Stimulated activated CD4-positive, alpha-beta T cell treated with anti-CD3 and anti-CD28 coated beads, Interleukin-1b, Interleukin-23, amount 100 ng/mL, for 4 hours (primary cell): ENCODE results near the gene CD99L2.
"Not testable (repeated sequence)": the region's sequence is repeated elsewhere in the genome, so short reads cannot be mapped to it uniquely, and the experiment has no call there.

Experiments
- DNase-seq, 2 donors: peaks; one replicate each; pipeline ENCODE4 v3.0.0-alpha.2; 2020; ENCODE audit warnings: low read depth in 2 of 2

The CD99L2 gene

GRCh38 chrX:150896632-150897031 lies 1.8 kb downstream of the CD99L2 start:
- DNase-seq, result no peak

GRCh38 chrX:150893936-150894335 lies 4.5 kb downstream of the CD99L2 start:
- DNase-seq, result no peak

- no peak for DNase-seq
These were observed 9.3 kb downstream of the CD99L2 start for GRCh38 chrX:150889131-150889530.

DNA sequence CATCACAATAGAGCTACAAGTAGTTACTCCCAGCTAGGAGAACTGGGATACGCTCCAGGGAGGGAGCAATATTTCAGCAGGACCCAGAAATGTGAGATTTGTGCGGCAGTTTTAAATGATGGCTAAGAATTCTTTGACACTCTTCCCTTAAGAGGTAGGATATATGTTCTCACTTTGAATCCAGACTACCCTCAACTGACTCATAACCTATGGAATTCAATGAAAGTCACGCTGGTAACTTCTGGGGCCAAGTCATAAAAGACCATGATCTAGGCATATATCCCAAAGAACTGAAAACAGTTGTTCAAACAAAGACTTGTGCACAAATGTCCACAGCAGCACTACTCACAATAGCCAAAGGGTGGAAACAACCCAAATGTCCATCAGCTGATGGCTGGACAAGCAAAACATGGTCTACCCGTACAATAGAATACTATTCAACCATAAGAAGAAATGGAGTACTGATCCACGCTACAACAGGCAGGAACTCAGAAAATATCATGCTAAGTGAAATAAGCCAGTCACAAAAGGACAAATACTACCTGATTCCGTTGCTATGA lies 10.5 kb downstream of the CD99L2 start:
- no peak for DNase-seq

- not testable (repeated sequence) for DNase-seq
These were observed 11.2 kb downstream of the CD99L2 start for GRCh38 chrX:150887268-150887667.

GRCh38 chrX:150886381-150886780 lies 12.1 kb downstream of the CD99L2 start:
- no peak for DNase-seq

GRCh38 chrX:150880808-150881165 lies 17.7 kb downstream of the CD99L2 start:
- DNase-seq, result no peak

DNA sequence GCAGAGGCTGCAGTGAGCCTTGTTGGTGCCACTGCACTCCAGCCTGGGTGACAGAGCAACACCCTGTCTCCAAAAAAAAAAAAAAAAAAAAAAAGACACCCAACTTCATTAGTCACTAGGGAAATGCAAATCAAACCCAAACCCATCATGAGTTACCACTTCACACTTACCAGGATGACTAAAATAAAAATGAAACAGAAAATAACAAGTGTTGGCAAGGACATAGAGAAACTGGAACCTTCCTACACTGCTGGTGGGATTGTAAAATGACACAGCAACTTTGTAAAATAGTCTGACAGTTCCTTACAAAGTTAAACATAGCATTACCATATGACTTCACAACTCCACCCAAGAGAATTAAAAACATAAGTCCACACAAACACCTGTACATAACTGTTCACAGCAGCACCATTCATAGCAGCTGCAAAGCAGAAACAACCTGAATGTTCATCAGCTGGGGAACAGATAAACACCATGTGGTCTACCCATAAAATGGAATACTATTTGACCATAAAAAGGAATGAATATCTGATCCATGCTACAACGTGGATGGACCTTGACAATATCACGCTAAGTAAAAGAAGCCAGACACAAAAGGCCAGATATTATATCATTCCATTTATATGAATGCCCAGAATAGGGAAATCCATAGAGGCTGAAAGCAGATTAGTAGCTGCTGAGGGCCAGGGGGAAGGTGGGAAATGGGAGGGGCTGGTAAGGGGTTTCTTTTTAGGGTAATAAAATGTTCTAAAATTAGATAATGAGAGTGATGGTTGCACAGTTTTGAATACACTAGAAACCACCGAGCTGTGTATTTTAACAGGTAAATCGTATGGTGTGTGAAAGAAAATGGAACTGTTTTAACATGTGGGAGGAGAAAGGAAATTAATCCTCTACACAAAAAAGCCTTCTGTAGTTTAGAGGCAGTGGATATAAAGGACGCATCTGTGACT lies 18.3 kb downstream of the CD99L2 start:
- no peak for DNase-seq

- DNase-seq, result not testable (repeated sequence)
These were observed 22.8 kb downstream of the CD99L2 start for GRCh38 chrX:150875621-150876020.

DNA sequence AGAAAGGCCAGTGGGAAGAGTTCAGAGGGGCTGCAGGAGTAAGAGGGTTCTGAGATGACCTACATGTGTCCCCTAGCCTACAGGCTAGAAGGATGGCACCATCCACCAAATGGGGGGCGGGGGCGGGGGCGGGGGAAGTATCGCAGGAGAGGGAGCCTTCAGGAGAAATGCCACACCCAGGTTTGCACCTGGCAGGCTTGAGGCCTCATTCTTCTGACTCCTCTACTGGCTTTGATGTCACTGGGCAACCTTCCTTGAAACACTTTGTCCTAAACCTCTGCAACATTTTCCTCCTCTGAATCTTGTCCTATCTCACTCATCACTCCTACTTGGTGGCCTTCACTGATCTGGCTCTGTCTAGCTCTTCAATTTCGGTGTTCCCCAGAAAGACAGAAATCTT lies 24.0 kb downstream of the CD99L2 start:
- no peak for DNase-seq

DNA sequence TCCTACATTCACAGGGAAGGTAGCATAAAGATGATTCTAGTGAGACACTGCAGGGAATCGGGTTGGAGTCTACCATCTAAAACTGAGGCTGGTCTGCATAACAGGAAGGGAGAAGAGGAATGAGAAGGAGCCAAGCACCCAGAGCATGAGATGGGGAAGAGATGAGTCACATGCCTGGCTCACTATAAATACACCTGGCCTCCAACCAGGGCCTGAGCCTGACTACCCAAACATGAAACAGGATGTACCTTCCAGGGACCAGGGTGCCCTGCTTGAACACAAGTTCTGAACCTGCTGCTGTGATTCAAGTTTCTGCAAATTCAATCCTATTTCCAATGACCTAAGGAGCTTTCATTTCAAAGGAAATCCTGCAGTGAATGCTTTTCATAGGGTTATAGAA lies 24.9 kb downstream of the CD99L2 start:
- no peak for DNase-seq

GRCh38 chrX:150872773-150873336 lies 25.6 kb downstream of the CD99L2 start:
- DNase-seq, result no peak

DNA sequence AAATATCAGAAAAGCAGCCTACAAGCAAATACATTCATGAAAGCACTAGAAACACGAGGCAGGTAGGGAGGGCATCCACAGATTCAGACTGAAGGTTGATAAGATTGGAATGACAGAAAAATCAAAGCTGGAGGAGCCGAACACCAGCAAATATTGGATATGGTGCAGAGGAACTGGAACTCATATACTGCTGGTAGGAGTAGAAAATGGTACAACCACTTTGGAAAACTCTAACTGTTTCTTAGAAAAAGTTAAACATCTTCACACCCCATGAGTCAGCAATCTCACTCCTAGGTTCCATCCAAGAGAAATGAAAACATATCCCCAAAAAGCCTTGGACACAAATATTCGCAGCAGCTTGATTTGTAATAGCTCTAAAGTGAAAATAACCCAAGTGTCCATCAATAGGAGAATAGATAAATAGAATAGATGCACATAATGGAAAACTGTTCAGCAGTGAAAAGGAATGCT lies 27.1 kb downstream of the CD99L2 start:
- DNase-seq, result no peak

GRCh38 chrX:150870487-150871340 lies 27.8 kb downstream of the CD99L2 start:
- DNase-seq, result no peak

DNA sequence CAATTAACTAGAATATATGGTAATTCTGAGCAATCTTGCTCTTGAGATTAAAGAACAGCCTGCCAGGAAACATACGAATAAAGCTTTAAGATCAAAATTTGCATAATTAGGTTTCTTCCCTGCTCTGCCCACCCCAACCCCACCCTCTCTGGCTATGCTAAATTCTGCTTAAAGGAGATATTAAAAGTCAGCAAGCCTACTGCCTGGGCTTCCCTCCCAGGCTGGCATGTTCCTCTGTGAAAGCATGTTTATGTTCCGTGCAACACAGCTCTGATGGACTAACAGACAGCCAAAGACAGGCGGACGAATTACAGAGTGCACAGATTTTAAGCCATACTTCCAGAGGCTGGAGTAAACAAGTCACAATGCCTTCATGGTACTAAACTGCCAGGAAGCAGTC lies 28.4 kb downstream of the CD99L2 start:
- no peak for DNase-seq

- DNase-seq, result no peak
These were observed 29.0 kb downstream of the CD99L2 start for GRCh38 chrX:150869450-150869849.

- DNase-seq, result no peak
These were observed 29.8 kb downstream of the CD99L2 start for GRCh38 chrX:150868625-150869024.

GRCh38 chrX:150864127-150864526 lies 34.3 kb downstream of the CD99L2 start:
- DNase-seq, result no peak

GRCh38 chrX:150863191-150863590 lies 35.3 kb downstream of the CD99L2 start:
- DNase-seq, result no peak

- DNase-seq, result no peak
These were observed 41.0 kb downstream of the CD99L2 start for GRCh38 chrX:150857453-150857852.

- no peak for DNase-seq
These were observed 41.7 kb downstream of the CD99L2 start for GRCh38 chrX:150856785-150857184.

DNA sequence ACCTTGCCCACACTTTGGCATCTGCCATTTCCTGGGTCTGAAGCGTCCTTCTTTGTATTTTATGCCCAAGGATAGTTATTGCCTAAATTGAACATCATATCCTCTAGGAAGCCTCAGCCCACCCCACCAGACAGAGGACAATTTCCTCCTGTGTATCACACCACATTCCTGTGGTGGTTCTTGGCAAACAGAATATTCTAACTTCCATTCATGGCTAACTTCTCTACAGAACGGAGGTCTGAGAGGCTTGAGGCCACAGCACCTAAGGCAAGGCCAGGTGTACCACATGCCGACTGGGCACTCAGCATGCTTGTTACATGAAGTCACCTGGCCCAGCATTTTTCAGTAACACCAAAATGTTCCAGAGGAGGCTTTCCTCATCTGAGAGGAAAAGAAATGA lies 42.4 kb downstream of the CD99L2 start:
- no peak for DNase-seq
